ENCODE results near the gene FFAR1.

The FFAR1 gene

DNA sequence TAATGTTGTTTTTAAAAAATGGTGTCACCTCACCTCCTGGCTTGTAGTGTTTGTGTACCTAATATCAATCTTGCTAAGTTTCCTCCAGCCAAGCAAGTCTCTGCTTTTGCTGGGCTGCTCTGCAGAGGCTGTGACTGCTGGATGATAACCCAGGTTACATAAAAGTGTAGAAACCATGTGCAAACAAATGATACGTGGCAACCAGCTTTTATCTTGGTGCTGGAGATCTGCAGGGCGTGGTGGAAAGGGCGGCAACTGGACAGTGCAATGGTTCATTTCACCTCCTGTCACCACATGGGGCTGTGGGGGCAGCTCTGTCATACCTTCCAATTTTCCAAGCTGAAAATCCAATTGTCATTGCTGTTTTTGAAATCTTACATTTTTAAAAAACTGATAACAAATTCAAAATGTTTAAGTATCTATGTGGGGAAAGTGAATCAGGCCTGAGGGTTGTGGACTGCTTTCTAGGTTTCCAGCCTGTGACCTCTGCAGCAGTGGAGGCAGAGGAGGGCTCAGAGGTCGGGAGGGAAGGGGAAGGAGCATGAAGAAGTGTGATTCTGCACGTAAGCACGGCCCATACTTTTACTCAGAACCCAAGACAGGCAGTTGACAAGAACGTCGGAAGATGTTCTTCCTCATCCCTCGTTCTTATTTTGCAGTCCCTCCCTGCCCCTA is 32.9 kb downstream of the FFAR1 start:
- Mint-ChIP-seq H3K27me3 (peaks cover 4% of the 10 kb centered on the region), H3K4me1 (no peaks in the 10 kb centered on the region), H3K4me3 (no peak overlapping the region), H3K27ac (no peak overlapping the region), H3K9me3 (no peaks in the 10 kb centered on the region), H3K36me3 (peaks cover 2% of the 10 kb centered on the region)

- Mint-ChIP-seq H3K4me3 (no peak overlapping the region), H3K4me1 (no peaks in the 10 kb centered on the region), H3K9me3 (peaks cover 2% of the 10 kb centered on the region), H3K27ac (no peak overlapping the region), H3K27me3 (peaks cover 4% of the 10 kb centered on the region), H3K36me3 (peaks cover 2% of the 10 kb centered on the region)
Observed at GRCh38 chr19:35381318-35381717, 33.6 kb downstream of the FFAR1 start.

- peaks cover 7% of the 10 kb centered on the region for H3K9me3 Mint-ChIP-seq
- peaks cover 4% of the 10 kb centered on the region for H3K27me3 Mint-ChIP-seq
Observed at GRCh38 chr19:35381926-35382325, 34.2 kb downstream of the FFAR1 start.

DNA sequence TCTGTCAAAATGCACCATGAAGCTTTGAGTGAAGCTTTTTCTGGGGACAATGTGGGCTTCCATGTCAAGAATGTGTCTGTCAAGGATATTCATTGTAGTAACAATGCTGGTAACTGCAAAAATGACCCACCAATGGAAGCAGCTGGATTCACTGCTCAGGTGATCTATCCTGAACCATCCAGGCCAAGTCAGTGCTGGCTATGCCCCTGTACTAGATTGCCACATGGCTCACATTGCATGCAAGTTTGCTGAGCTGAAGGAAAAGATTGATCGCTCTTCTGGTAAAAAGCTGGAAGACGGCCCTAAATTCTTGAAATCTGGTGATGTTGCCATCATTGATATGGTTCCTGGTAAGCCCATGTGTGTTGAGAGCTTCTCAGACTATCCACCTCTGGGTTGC is 35.8 kb downstream of the FFAR1 start:
- no peak overlapping the region for H3K4me3 Mint-ChIP-seq
- H3K9me3 Mint-ChIP-seq: peaks cover 7% of the 10 kb centered on the region
- peaks cover 5% of the 10 kb centered on the region for H3K36me3 Mint-ChIP-seq
- H3K27me3 Mint-ChIP-seq: peaks cover 4% of the 10 kb centered on the region
- H3K27ac Mint-ChIP-seq: no peak overlapping the region
- H3K4me1 Mint-ChIP-seq: no peaks in the 10 kb centered on the region

More at GRCh38 chr19:35381926-35382325, 34.2 kb downstream of the FFAR1 start:
- no peak overlapping the region for H3K4me3 Mint-ChIP-seq
- no peak overlapping the region for H3K27ac Mint-ChIP-seq
- no peaks in the 10 kb centered on the region for H3K4me1 Mint-ChIP-seq
- H3K36me3 Mint-ChIP-seq: peaks cover 5% of the 10 kb centered on the region

- Mint-ChIP-seq H3K27me3 (peaks cover 4% of the 10 kb centered on the region), H3K9me3 (peaks cover 7% of the 10 kb centered on the region), H3K36me3 (peaks cover 5% of the 10 kb centered on the region), H3K4me3 (no peak overlapping the region), H3K27ac (no peak overlapping the region), H3K4me1 (no peaks in the 10 kb centered on the region)
Observed at GRCh38 chr19:35388277-35389054, 40.8 kb downstream of the FFAR1 start.

DNA sequence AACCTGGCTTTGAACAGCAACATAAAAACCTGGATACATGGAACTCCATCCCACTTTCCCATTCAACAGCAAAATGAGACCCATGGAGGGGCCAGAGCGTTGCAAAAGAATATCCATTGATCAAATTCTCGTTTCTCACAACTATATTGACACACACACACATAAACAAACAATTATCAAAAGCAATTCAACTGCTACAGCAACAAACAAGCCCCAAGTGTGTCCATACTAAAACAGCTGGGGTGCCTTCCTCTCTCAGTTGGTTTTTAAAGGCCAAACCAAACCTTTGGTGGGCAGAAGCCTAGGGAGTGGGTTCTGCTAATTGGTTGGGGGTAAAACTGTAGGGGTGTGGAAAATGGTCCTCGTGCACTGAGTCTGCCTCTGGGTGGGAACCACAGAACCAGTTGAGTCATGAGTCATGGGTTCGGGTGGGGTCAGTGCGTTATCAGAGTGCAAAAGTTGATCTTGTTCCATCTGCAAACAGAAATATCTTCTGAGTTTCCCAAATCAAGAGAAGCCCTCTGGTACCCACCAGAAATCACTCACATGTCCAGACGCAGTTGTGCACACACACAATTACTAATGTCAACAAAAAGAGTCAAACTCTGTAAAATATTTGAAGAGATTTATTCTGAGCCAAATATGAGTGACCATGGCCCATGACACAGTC is 41.6 kb downstream of the FFAR1 start:
- Mint-ChIP-seq H3K27me3 (peaks cover 2% of the 10 kb centered on the region), H3K36me3 (peaks cover 5% of the 10 kb centered on the region), H3K9me3 (peaks cover 7% of the 10 kb centered on the region), H3K27ac (no peak overlapping the region), H3K4me1 (no peaks in the 10 kb centered on the region), H3K4me3 (no peak overlapping the region)

DNA sequence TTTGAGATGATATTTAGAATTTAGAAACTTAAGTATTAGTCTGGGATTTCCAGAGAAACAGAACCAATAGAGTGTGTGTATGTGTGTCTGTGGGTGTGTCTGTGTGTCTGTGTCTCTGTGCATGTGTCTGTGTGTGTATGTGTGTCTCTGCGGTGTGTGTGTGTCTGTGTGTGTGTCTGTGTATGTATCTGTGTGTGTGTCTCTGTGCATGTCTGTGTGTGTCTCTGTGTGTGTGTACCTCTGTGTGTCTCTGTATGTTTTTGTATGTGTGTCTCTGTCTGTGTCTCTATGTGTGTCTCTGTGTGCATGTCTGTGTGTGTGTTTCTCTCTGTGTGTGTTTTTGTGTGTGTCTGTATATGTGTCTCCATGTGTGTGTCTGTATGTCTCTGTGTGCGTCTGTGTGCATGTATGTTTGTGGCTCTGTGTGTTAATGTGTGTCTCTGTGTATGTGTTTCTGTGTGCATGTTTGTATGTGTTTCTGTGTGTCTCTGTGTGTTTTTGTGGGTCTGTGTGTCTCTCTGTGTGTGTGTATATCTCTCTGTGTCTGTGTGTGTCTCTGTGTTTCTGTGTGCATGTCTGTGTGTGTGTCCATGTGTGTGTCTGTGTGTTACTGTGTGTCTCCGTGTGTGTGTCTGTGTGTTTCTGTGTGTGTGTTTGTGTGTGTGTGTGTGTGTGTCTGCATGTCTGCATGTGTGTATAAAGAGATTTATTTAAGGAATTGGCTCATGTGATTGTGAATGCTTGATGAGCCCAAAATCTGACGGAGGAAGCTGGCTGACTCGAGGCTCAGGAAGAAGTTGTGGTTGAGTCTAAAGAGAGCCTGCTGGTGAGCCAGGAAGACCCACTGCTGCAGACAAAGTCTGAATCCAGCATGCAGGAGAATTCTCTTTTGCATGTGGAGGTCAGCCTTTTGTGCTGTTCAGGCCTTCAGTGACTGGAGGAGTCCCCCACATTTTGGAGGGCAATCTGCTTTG is 45.3 kb downstream of the FFAR1 start:
- no peak overlapping the region for H3K4me3 Mint-ChIP-seq
- no peaks in the 10 kb centered on the region for H3K9me3 Mint-ChIP-seq
- no peaks in the 10 kb centered on the region for H3K4me1 Mint-ChIP-seq
- no peaks in the 10 kb centered on the region for H3K36me3 Mint-ChIP-seq
- no peaks in the 10 kb centered on the region for H3K27me3 Mint-ChIP-seq
- no peak overlapping the region for H3K27ac Mint-ChIP-seq

DNA sequence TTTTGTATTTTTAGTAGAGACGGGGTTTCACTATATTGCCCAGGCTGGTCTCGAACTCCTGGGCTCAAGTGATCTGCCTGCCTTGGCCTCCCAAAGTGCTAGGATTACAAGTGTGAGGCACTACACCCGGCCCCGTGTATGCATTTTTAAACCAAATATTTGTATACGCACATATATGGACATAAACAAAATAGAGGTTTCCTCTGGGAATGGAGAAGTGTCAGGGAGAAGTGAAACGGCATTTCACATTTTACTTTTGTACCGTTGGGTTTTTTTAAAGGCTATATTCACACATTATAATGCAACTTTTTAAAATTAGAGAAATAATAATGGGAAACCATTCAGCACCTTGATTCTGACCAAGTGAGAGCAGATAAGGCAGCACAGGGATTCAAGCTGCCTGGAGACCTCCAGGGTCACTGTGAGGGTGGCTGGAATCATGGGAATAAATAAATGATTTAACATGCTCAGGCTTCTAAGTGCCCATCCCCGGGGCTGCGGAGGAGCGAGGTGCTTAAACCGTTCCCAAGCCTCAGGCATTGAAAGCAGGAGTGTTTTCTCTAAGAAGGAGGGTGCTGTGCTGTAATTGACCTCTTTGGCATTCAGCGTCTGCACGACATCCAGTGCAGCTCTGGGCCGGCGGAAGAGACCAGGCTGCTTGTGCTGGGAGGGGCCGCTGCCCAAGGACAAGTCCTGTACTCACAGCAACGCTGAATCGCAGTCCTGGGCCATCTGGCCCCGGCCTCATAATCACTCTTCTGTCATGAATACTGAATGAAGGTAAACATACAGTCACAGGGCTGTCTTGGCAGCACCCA is 47.9 kb downstream of the FFAR1 start:
- H3K4me3 Mint-ChIP-seq: no peak overlapping the region
- no peaks in the 10 kb centered on the region for H3K9me3 Mint-ChIP-seq
- no peaks in the 10 kb centered on the region for H3K36me3 Mint-ChIP-seq
- H3K27ac Mint-ChIP-seq: no peak overlapping the region
- no peaks in the 10 kb centered on the region for H3K4me1 Mint-ChIP-seq
- no peaks in the 10 kb centered on the region for H3K27me3 Mint-ChIP-seq

DNA sequence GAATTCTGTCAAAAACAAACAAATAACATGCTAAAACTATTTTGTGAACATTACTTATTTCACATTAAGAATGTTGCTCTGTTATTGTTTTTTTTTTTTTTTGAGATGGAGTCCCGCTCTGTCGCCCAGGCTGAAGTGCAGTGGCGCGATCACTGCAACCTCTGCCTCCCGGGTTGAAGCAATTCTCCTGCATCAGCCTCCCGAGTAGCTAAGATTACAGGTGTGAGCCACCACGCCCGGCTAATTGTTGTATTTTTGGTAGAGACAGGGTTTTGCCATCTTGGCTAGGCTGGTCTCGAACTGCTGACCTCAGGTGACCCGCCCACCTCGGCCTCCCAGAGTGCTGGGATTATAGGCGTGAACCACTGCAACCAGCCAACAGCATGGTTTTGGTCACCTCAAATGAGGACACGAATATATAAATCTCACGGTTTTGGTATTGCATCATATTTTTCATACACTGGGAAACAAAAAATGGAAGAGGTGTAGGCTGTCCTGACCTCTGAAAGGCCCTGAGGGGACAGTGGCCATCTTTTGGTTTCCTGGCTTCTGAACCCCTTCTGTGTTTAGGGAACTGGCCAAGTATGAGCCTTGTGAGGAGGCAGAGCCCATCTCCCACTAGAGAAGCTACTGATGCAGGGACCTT is 48.7 kb downstream of the FFAR1 start:
- H3K36me3 Mint-ChIP-seq: no peaks in the 10 kb centered on the region
- no peaks in the 10 kb centered on the region for H3K9me3 Mint-ChIP-seq
- H3K27me3 Mint-ChIP-seq: no peaks in the 10 kb centered on the region
- no peaks in the 10 kb centered on the region for H3K4me1 Mint-ChIP-seq
- no peak overlapping the region for H3K27ac Mint-ChIP-seq
- no peak overlapping the region for H3K4me3 Mint-ChIP-seq

DNA sequence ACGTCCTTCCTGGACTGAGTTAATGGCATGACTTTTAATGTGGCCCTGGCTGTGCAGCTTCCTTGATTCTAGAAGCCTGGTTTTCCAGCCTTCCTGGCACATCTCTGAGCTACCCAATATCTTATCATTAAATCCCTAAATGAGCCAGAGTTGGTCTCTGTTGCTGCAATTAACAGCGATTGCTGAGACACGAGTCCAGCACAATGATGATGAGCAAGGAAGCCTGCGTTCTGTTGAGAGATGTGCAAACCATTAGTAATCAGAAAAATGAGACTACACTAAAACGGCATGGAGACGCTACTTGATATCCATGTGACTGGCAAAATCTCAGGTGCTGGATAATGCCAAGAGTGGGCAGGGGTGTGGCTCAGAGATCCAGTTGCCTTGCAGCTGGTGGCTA is 49.4 kb downstream of the FFAR1 start:
- Mint-ChIP-seq H3K4me3 (no peak overlapping the region), H3K36me3 (no peaks in the 10 kb centered on the region), H3K9me3 (no peaks in the 10 kb centered on the region), H3K4me1 (no peaks in the 10 kb centered on the region), H3K27ac (no peak overlapping the region), H3K27me3 (no peaks in the 10 kb centered on the region)
